ENCODE results near the gene DCBLD1.

DNA sequence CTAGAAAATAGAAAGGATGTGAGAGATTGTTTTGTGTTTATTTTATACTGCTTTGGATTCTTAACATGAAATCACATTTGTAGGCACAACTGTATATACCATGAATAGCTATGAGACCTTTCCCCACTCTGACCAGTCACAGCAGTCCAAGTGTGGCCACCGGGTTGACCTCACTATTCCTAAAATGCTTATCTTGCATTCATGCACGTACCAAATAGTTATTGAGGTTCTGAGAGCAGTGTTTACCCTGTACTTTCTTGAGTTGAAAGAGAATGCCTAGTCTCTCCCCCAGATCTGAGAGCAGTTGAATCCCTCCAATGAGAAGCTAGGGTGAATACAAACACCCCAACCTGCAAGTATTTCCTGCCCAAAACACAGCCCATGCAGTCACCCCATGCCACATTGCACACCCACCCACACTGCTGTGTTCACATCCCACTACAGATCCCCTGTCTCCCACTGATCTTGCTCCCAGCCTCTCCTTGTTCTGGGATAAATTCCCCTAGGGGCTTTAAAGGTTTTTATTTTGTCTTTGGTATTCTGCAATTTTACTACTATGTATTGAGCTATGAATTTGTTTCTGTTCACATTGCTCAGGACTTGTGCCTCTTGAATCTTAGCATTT is 68.3 kb downstream of the DCBLD1 start:
- no peak for TF ChIP-seq POLR2A (IDR thresholded peaks at IDR 0.05; ENCODE audit: low read depth, low read length)
- TF ChIP-seq, protein P1, sequence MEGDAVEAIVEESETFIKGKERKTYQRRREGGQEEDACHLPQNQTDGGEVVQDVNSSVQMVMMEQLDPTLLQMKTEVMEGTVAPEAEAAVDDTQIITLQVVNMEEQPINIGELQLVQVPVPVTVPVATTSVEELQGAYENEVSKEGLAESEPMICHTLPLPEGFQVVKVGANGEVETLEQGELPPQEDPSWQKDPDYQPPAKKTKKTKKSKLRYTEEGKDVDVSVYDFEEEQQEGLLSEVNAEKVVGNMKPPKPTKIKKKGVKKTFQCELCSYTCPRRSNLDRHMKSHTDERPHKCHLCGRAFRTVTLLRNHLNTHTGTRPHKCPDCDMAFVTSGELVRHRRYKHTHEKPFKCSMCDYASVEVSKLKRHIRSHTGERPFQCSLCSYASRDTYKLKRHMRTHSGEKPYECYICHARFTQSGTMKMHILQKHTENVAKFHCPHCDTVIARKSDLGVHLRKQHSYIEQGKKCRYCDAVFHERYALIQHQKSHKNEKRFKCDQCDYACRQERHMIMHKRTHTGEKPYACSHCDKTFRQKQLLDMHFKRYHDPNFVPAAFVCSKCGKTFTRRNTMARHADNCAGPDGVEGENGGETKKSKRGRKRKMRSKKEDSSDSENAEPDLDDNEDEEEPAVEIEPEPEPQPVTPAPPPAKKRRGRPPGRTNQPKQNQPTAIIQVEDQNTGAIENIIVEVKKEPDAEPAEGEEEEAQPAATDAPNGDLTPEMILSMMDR (IDR thresholded peaks at IDR 0.05; ENCODE audit: extremely low read depth in 1 of 2, insufficient read depth in 1 of 2, low read depth in 1 of 2, low read length in 2 of 2): no peak
- TF ChIP-seq EZH2 (IDR thresholded peaks at IDR 0.05; ENCODE audit: borderline replicate concordance, low read depth, low read length, severe bottlenecking): no peak
- TF ChIP-seq, protein P2, sequence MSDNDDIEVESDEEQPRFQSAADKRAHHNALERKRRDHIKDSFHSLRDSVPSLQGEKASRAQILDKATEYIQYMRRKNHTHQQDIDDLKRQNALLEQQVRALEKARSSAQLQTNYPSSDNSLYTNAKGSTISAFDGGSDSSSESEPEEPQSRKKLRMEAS (IDR thresholded peaks at IDR 0.05; ENCODE audit: insufficient read depth, insufficient read length): no peak
- TF ChIP-seq JUN (IDR thresholded peaks at IDR 0.05; ENCODE audit: borderline replicate concordance, insufficient read depth, insufficient read length, low read depth): no peak
- no peak for TF ChIP-seq MYC (IDR thresholded peaks at IDR 0.05; ENCODE audit: low read depth, low read length)
- TF ChIP-seq POLR2AphosphoS5 (IDR thresholded peaks at IDR 0.05; ENCODE audit: insufficient read depth, low read depth, low read length): no peak
- TF ChIP-seq GATA2 (IDR thresholded peaks at IDR 0.05; ENCODE audit: insufficient read depth, insufficient read length, low read depth, low read length): no peak
- TF ChIP-seq FOS (IDR thresholded peaks at IDR 0.05; ENCODE audit: borderline replicate concordance, insufficient read depth, low read length): no peak

All from endothelial cell of umbilical vein (primary cell).